Fibroblast of lung (primary cell): ENCODE measurements around the gene ID2. TPM values are rescaled to one million over a fixed set of nuclear protein-coding genes. Genes with fewer than 3 reads are reported as not detected.

ENCODE experiments used
- DNase-seq, 2 donors: peaks; one replicate each; pipeline versions ENCODE4 v3.0.0 to v3.0.0-alpha.2; 2010; ENCODE audit warnings: low read depth in 2 of 2
- H2AFZ ChIP-seq: 2 replicates; pipeline ENCODE4 v1.5.1; 2012; ENCODE audit warnings: low read length, control low read depth, inconsistent platforms
- H3K27ac ChIP-seq: 2 replicates; pipeline ENCODE4 v1.5.1; 2011; ENCODE audit warnings: low read length, control low read depth; ENCODE audit not compliant: insufficient read depth
- H3K27me3 ChIP-seq: 2 replicates; pipeline ENCODE4 v1.5.1; 2011; ENCODE audit warnings: mild to moderate bottlenecking, low read length; ENCODE audit not compliant: control insufficient read depth, insufficient read depth
- H3K36me3 ChIP-seq: 2 replicates; pipeline ENCODE4 v1.5.1; 2011; ENCODE audit warnings: low read length; ENCODE audit not compliant: control insufficient read depth, insufficient read depth
- H3K4me1 ChIP-seq: 2 replicates; pipeline ENCODE4 v1.5.1; 2011; ENCODE audit warnings: low read length; ENCODE audit not compliant: control insufficient read depth, insufficient read depth; ENCODE audit errors: extremely low read depth
- H3K4me2 ChIP-seq: 2 replicates; pipeline ENCODE4 v1.5.1; 2011; ENCODE audit warnings: low read length, control low read depth; ENCODE audit not compliant: insufficient read depth; ENCODE audit errors: extremely low read depth
- H3K4me3 ChIP-seq, 4 experiments: fragments of 200-600 bp in 1 of 4; sonication (generic) in 1 of 4; replicated peaks in 1 of 4; 2 replicates each; pipeline ENCODE4 v1.5.1; 2011 to 2016; ENCODE audit warnings: low read length in 4 of 4, low read depth in 3 of 4, mild to moderate bottlenecking in 3 of 4, control low read depth in 2 of 4, inconsistent platforms in 1 of 4, mixed read lengths in 1 of 4; ENCODE audit not compliant: insufficient read depth in 1 of 4; ENCODE audit errors: control extremely low read depth in 1 of 4
- H3K79me2 ChIP-seq: 2 replicates; pipeline ENCODE4 v1.5.1; 2012; ENCODE audit warnings: mild to moderate bottlenecking, low read length, inconsistent platforms; ENCODE audit not compliant: control insufficient read depth, insufficient read depth
- H3K9ac ChIP-seq: 2 replicates; pipeline ENCODE4 v1.5.1; 2011; ENCODE audit warnings: mild to moderate bottlenecking, low read length, control low read depth; ENCODE audit not compliant: insufficient read depth
- H3K9me3 ChIP-seq: 2 replicates; pipeline ENCODE4 v1.5.1; 2012; ENCODE audit warnings: low read depth, low read length; ENCODE audit not compliant: control insufficient read depth, insufficient read depth
- H4K20me1 ChIP-seq: 2 replicates; pipeline ENCODE4 v1.5.1; 2011; ENCODE audit warnings: low read length; ENCODE audit not compliant: control insufficient read depth, insufficient read depth; ENCODE audit errors: extremely low read depth
- EZH2 ChIP-seq: IDR thresholded peaks from 2 replicates; pipeline ENCODE4 v1.5.1; 2012; ENCODE audit warnings: low read length, control low read depth, mild to moderate bottlenecking; ENCODE audit errors: missing control alignments
- polyA plus RNA-seq, 2 donors: library from polyadenylated mRNA; depleted of rRNA in 1 of 2; stranded (reverse) in 1 of 2; unstranded in 1 of 2; fragments of >200 nt; gene quantifications; 2 replicates each; pipeline ENCODE4 v1.2.1, GENCODE V29; 2011 to 2012; ENCODE audit warnings: missing spikeins in 1 of 2
- total RNA-seq: library from RNA; depleted of rRNA; stranded (reverse); fragments of >200 nt; gene quantifications from 2 replicates; pipeline ENCODE4 v1.2.1, GENCODE V29; 2014
- TF ChIP-seq, protein P1 (sequence below), 2 donors: IDR thresholded peaks in 1 of 2; conservative IDR thresholded peaks in 1 of 2; 1 replicate in 1 of 2; 2 replicates in 1 of 2; pipeline ENCODE4 v1.5.1; 2011 to 2012; ENCODE audit warnings: low read length in 2 of 2, control low read depth in 1 of 2, inconsistent platforms in 1 of 2, low read depth in 1 of 2, mild to moderate bottlenecking in 1 of 2

Gene ID2
- total and polyA plus RNA-seq, 2 donors (not counting 1 experiment from before 2014, with no cell fraction given) = 23.1 to 66.6 TPM

DNA sequence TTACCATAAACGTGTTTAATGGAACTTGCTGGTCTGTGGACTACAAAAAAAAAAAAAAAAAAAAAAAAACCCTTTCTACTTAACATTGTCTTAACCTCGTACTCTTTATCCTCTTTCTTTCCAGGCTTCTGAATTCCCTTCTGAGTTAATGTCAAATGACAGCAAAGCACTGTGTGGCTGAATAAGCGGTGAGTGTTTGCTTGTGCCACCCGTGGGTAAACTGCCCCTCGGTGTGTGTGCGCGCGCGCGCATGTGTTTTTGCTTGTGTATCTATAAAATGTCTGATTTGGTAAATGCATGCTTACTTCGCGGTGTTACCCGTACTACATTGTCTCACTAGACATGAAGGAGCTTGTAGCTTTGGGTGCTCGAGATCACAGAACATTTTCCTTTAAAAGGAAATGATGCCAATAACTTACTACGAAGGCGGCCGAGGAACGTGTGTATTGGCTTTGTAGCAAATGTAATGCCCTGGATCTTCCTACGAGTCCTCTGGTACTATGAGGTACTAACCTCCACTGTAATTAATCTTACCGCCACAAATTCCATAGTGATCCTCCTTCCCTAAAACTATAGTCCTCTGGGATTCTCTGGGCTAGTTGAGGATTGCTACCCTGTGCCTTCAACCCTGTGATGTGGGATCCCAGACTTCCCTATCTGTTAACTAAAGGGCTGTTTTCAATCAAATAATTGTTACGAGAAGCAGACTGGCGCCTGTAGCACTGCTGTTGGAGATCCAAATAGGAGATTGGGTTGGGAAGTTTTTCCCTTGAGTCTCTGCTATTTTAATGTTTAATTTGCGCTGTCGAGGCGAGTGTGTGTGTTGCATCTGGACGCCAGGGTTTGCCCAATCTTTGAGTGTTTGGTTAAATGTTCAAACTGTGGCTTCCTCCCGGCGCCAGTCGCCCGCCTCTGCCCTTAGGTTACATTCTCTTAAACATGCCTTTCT lies 1.1 kb downstream of the ID2 start:
- Histone ChIP-seq H3K79me2 (peaks cover 19% of the 10 kb centered on the region), H3K27ac (peak overlapping the region; percentile 76), H4K20me1 (no peaks in the 10 kb centered on the region), H2AFZ (no peak overlapping the region), H3K36me3 (no peaks in the 10 kb centered on the region), H3K27me3 (no peaks in the 10 kb centered on the region), H3K4me1 (peaks cover 10% of the 10 kb centered on the region), H3K9ac (peak overlapping the region; percentile 69), H3K4me2 (peak overlapping the region; percentile 53), H3K4me3 (peak overlapping the region; percentile 60 to 95 (median 84)), H3K9me3 (no peaks in the 10 kb centered on the region)
- DNase-seq = peak; percentile 50 to 80
- TF ChIP-seq EZH2 = no peak
- TF ChIP-seq, protein P1, sequence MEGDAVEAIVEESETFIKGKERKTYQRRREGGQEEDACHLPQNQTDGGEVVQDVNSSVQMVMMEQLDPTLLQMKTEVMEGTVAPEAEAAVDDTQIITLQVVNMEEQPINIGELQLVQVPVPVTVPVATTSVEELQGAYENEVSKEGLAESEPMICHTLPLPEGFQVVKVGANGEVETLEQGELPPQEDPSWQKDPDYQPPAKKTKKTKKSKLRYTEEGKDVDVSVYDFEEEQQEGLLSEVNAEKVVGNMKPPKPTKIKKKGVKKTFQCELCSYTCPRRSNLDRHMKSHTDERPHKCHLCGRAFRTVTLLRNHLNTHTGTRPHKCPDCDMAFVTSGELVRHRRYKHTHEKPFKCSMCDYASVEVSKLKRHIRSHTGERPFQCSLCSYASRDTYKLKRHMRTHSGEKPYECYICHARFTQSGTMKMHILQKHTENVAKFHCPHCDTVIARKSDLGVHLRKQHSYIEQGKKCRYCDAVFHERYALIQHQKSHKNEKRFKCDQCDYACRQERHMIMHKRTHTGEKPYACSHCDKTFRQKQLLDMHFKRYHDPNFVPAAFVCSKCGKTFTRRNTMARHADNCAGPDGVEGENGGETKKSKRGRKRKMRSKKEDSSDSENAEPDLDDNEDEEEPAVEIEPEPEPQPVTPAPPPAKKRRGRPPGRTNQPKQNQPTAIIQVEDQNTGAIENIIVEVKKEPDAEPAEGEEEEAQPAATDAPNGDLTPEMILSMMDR (conservative IDR thresholded peaks at IDR 0.05 in 1 of 2, IDR thresholded peaks at IDR 0.05 in 1 of 2; ENCODE audit: low read depth in 1 of 2, low read length in 2 of 2) = no peak

DNA sequence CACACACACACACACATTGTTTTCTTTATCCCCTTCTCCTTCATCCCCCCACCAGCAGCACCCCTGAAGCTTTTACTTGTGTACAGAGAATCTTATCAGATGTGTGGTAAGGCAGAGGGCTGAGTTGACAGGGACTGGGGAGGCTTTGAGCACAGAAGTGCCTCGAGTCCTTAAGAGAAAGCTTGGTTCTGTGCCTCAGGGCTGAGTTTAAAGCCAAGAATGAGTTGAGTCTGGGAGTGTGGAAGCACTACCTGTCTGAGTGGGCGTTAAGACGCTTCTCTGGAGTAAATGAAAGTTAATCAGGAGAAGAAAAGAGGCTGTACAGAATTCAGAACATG lies 2.7 kb downstream of the ID2 start:
- DNase-seq = peak; percentile 22 to 54
- H3K79me2 ChIP-seq = peaks cover 19% of the 10 kb centered on the region
- peak overlapping the region; percentile 51 for H3K9ac ChIP-seq
- no peak overlapping the region for H2AFZ ChIP-seq
- H3K4me1 ChIP-seq = peaks cover 7% of the 10 kb centered on the region
- peak overlapping the region; percentile 44 to 95 (median 73) for H3K4me3 ChIP-seq
- no peaks in the 10 kb centered on the region for H3K36me3 ChIP-seq
- peak overlapping the region; percentile 88 for H3K4me2 ChIP-seq
- no peaks in the 10 kb centered on the region for H4K20me1 ChIP-seq
- no peaks in the 10 kb centered on the region for H3K27me3 ChIP-seq
- TF ChIP-seq, protein P1 (conservative IDR thresholded peaks at IDR 0.05 in 1 of 2, IDR thresholded peaks at IDR 0.05 in 1 of 2; ENCODE audit: low read depth in 1 of 2, low read length in 2 of 2) = no peak
- no peak for TF ChIP-seq EZH2
- peak overlapping the region; percentile 39 for H3K27ac ChIP-seq
- no peaks in the 10 kb centered on the region for H3K9me3 ChIP-seq

DNA sequence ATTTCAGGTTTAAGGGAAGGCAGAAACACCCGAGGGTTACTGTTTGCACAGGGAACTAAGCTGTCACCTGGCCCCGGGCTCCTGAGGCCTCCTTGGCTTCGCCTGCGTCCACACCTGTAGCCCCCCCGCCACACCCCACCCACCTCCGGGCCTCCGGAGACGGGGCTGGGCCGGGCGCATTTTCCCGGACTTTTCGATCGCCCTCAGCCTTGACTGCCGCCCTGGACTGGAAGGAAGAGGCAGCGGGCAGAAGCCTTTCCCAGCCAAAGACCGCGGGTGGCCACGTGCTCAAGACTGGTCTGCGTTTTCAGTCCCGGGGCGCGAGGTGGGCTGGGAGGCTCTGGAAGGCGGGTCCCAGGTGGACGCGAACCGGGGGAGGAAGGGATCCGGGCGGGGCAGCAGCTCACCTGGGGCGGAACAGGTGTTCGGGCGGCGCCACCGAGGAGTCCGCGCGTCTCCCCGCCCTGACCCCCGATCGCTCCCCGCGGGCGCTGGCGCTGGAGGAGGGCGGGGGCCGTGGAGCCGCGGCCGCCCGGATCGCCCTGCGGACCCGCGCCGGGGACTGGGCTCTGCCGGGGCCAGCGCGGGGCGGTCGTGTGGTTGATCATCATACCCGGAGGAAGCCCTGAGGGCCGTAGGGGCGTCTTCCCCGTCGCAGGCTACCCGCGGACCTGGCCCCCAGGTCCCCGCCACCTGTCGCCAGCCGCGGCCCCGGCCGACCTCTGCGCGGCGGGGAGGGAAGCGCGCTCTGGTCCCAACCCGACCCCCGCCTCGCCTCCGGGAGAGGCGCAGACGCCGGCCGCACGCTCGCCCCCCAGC lies 3.2 kb downstream of the ID2 start:
- TF ChIP-seq, protein P1 (conservative IDR thresholded peaks at IDR 0.05 in 1 of 2, IDR thresholded peaks at IDR 0.05 in 1 of 2; ENCODE audit: low read depth in 1 of 2, low read length in 2 of 2) = no peak
- TF ChIP-seq EZH2 = no peak
- Histone ChIP-seq H3K27ac (peak overlapping the region; percentile 39), H4K20me1 (no peaks in the 10 kb centered on the region), H3K27me3 (no peaks in the 10 kb centered on the region), H2AFZ (peak overlapping the region; percentile 18), H3K36me3 (no peaks in the 10 kb centered on the region), H3K4me3 (peak overlapping the region; percentile 54 to 95 (median 73)), H3K4me2 (peak overlapping the region; percentile 88), H3K79me2 (peaks cover 19% of the 10 kb centered on the region), H3K4me1 (peaks cover 4% of the 10 kb centered on the region), H3K9me3 (no peaks in the 10 kb centered on the region), H3K9ac (peak overlapping the region; percentile 51)
- peak; percentile 15 to 52 for DNase-seq
